BLaER1 treated with 17β-estradiol and CSF1 and Interleukin-3, amounts not matched to agents 10 nM and 100 nM (cell line): Measurements from ENCODE around the gene NCOA1.

ENCODE experiments used
- H3K27ac ChIP-seq, 11 experiments: shearing (Covaris generic); formaldehyde crosslinking; 2 replicates each; pipeline ENCODE4 v1.8.1; 2022
- H3K27me3 ChIP-seq, 11 experiments: shearing (Covaris generic); formaldehyde crosslinking; 2 replicates each; pipeline ENCODE4 v1.8.1; 2022
- H3K36me3 ChIP-seq, 11 experiments: shearing (Covaris generic); formaldehyde crosslinking; 2 replicates each; pipeline ENCODE4 v1.8.1; 2022
- H3K4me1 ChIP-seq, 10 experiments: shearing (Covaris generic); formaldehyde crosslinking; 2 replicates each; pipeline ENCODE4 v1.8.1; 2022
- H3K4me2 ChIP-seq, 11 experiments: shearing (Covaris generic); formaldehyde crosslinking; 2 replicates each; pipeline ENCODE4 v1.8.1; 2022
- H3K4me3 ChIP-seq, 10 experiments: shearing (Covaris generic); formaldehyde crosslinking; 2 replicates each; pipeline ENCODE4 v1.8.1; 2022
- H3K9ac ChIP-seq, 11 experiments: shearing (Covaris generic); formaldehyde crosslinking; 2 replicates each; pipeline ENCODE4 v1.8.1; 2022
- H3K9me3 ChIP-seq, 11 experiments: shearing (Covaris generic); formaldehyde crosslinking; replicated peaks in 1 of 11; 2 replicates each; pipeline ENCODE4 v1.8.1; 2022
- H4K20me1 ChIP-seq, 11 experiments: shearing (Covaris generic); formaldehyde crosslinking; 2 replicates each; pipeline ENCODE4 v1.8.1; 2022
- Cebpa-rat ChIP-seq, 11 experiments: shearing (Covaris generic); IDR thresholded peaks; 2 replicates each; pipeline ENCODE4 v1.8.1; 2022

NCOA1 gene

GRCh38 chr2:24722141-24722790 lies 231.2 kb downstream of the NCOA1 start:
- no peak overlapping the region for H3K4me3 ChIP-seq
- 0 out of 22 replicates have a peak, but pooled peaks cover 0 to 10% (median 0%) of the 10 kb centered on the region in 11 experiments for H4K20me1 ChIP-seq
- no peak for TF ChIP-seq Cebpa-rat (IDR thresholded peaks at IDR 0.05)
- H3K36me3 ChIP-seq = peaks cover 5 to 59% (median 11%) of the 10 kb centered on the region in 11 experiments; a peak in 18 of 22 replicates
- no peaks in the 10 kb centered on the region for H3K9me3 ChIP-seq
- no peak overlapping the region for H3K27ac ChIP-seq
- H3K4me1 ChIP-seq = no peaks in the 10 kb centered on the region
- no peaks in the 10 kb centered on the region for H3K27me3 ChIP-seq
- H3K4me2 ChIP-seq = no peak overlapping the region
- H3K9ac ChIP-seq = no peak overlapping the region

GRCh38 chr2:24723191-24723590 lies 232.1 kb downstream of the NCOA1 start:
- no peak overlapping the region for H3K27ac ChIP-seq
- TF ChIP-seq Cebpa-rat (IDR thresholded peaks at IDR 0.05) = no peak
- H3K9ac ChIP-seq = no peak overlapping the region
- 0 out of 22 replicates have a peak, but pooled peaks cover 0 to 10% (median 0%) of the 10 kb centered on the region in 11 experiments for H4K20me1 ChIP-seq
- H3K4me2 ChIP-seq = no peak overlapping the region
- H3K36me3 ChIP-seq = peaks cover under 1 to 56% (median 5%) of the 10 kb centered on the region in 11 experiments; a peak in 15 of 22 replicates
- H3K4me1 ChIP-seq = no peaks in the 10 kb centered on the region
- no peak overlapping the region for H3K4me3 ChIP-seq
- no peaks in the 10 kb centered on the region for H3K27me3 ChIP-seq
- H3K9me3 ChIP-seq = no peaks in the 10 kb centered on the region

GRCh38 chr2:24723665-24724064 lies 232.6 kb downstream of the NCOA1 start:
- Histone ChIP-seq H3K27ac (no peak overlapping the region), H3K4me2 (no peak overlapping the region), H3K4me3 (no peak overlapping the region)

GRCh38 chr2:24724111-24724775 lies 233.2 kb downstream of the NCOA1 start:
- peaks cover 1 to 57% (median 12%) of the 10 kb centered on the region in 11 experiments; a peak in 18 of 22 replicates for H3K36me3 ChIP-seq
- H4K20me1 ChIP-seq = 0 out of 22 replicates have a peak, but pooled peaks cover 0 to 10% (median 0%) of the 10 kb centered on the region in 11 experiments
- TF ChIP-seq Cebpa-rat (IDR thresholded peaks at IDR 0.05) = no peak
- H3K9ac ChIP-seq = no peak overlapping the region
- no peak overlapping the region for H3K4me2 ChIP-seq
- H3K27ac ChIP-seq = no peak overlapping the region
- no peaks in the 10 kb centered on the region for H3K9me3 ChIP-seq
- H3K4me3 ChIP-seq = no peak overlapping the region
- H3K27me3 ChIP-seq = no peaks in the 10 kb centered on the region
- H3K4me1 ChIP-seq = no peaks in the 10 kb centered on the region

More at GRCh38 chr2:24723665-24724064, 232.6 kb downstream of the NCOA1 start:
- TF ChIP-seq Cebpa-rat (IDR thresholded peaks at IDR 0.05) = no peak
- Histone ChIP-seq H3K9ac (no peak overlapping the region), H3K4me1 (no peaks in the 10 kb centered on the region), H3K36me3 (peaks cover 0 to 56% (median 7%) of the 10 kb centered on the region in 11 experiments; a peak in 11 of 22 replicates), H3K27me3 (no peaks in the 10 kb centered on the region), H4K20me1 (0 out of 22 replicates have a peak, but pooled peaks cover 0 to 10% (median 0%) of the 10 kb centered on the region in 11 experiments), H3K9me3 (no peaks in the 10 kb centered on the region)

- H3K27ac ChIP-seq = no peak overlapping the region
- no peak for TF ChIP-seq Cebpa-rat (IDR thresholded peaks at IDR 0.05)
- H3K9me3 ChIP-seq = no peaks in the 10 kb centered on the region
- H3K27me3 ChIP-seq = no peaks in the 10 kb centered on the region
- H3K36me3 ChIP-seq = peaks cover 9 to 57% (median 21%) of the 10 kb centered on the region in 11 experiments
- H4K20me1 ChIP-seq = 0 out of 22 replicates have a peak, but pooled peaks cover 0 to 10% (median 0%) of the 10 kb centered on the region in 11 experiments
- H3K9ac ChIP-seq = no peak overlapping the region
- H3K4me2 ChIP-seq = no peak overlapping the region
- H3K4me3 ChIP-seq = no peak overlapping the region
- H3K4me1 ChIP-seq = peaks cover 5 to 15% (median 7%) of the 10 kb centered on the region in 10 experiments; a peak in 15 of 20 replicates
Observed at GRCh38 chr2:24725956-24726355, 234.9 kb downstream of the NCOA1 start.

- Histone ChIP-seq H3K27me3 (no peaks in the 10 kb centered on the region), H4K20me1 (no peaks in the 10 kb centered on the region), H3K27ac (no peak overlapping the region), H3K9ac (no peak overlapping the region), H3K36me3 (peaks cover 9 to 86% (median 26%) of the 10 kb centered on the region in 11 experiments), H3K4me3 (no peak overlapping the region), H3K4me1 (peaks cover 5 to 19% (median 10%) of the 10 kb centered on the region in 10 experiments; a peak in 15 of 20 replicates), H3K4me2 (peak overlapping the region in 10 of 11 experiments; percentile 2 to 57 (median 27); a peak in 13 of 22 replicates), H3K9me3 (no peaks in the 10 kb centered on the region)
- TF ChIP-seq Cebpa-rat (IDR thresholded peaks at IDR 0.05) = no peak
Observed at GRCh38 chr2:24730481-24730880, 239.4 kb downstream of the NCOA1 start.

GRCh38 chr2:24731040-24731439 lies 240.0 kb downstream of the NCOA1 start:
- Histone ChIP-seq H3K9me3 (no peaks in the 10 kb centered on the region), H3K27ac (no peak overlapping the region), H3K36me3 (peaks cover 9 to 92% (median 26%) of the 10 kb centered on the region in 11 experiments), H3K9ac (no peak overlapping the region), H3K27me3 (no peaks in the 10 kb centered on the region), H3K4me3 (no peak overlapping the region), H3K4me1 (peaks cover 5 to 19% (median 10%) of the 10 kb centered on the region in 10 experiments; a peak in 15 of 20 replicates), H3K4me2 (peak overlapping the region in 10 of 11 experiments; percentile 2 to 57 (median 27); a peak in 11 of 22 replicates), H4K20me1 (no peaks in the 10 kb centered on the region)
- TF ChIP-seq Cebpa-rat (IDR thresholded peaks at IDR 0.05) = no peak

GRCh38 chr2:24731923-24732322 lies 240.9 kb downstream of the NCOA1 start:
- Histone ChIP-seq H3K4me1 (peaks cover 5 to 19% (median 10%) of the 10 kb centered on the region in 10 experiments; a peak in 15 of 20 replicates), H3K9me3 (no peaks in the 10 kb centered on the region), H4K20me1 (no peaks in the 10 kb centered on the region), H3K27ac (no peak overlapping the region), H3K27me3 (no peaks in the 10 kb centered on the region), H3K9ac (no peak overlapping the region), H3K4me2 (no peak overlapping the region), H3K36me3 (peaks cover 9 to 94% (median 26%) of the 10 kb centered on the region in 11 experiments), H3K4me3 (no peak overlapping the region)
- no peak for TF ChIP-seq Cebpa-rat (IDR thresholded peaks at IDR 0.05)

GRCh38 chr2:24734741-24735140 lies 243.7 kb downstream of the NCOA1 start:
- Histone ChIP-seq H4K20me1 (no peaks in the 10 kb centered on the region; a peak in 1 of 22 replicates), H3K4me2 (no peak overlapping the region), H3K9ac (no peak overlapping the region), H3K27ac (no peak overlapping the region), H3K4me1 (peaks cover 5 to 16% (median 10%) of the 10 kb centered on the region in 10 experiments; a peak in 15 of 20 replicates), H3K9me3 (no peaks in the 10 kb centered on the region), H3K27me3 (no peaks in the 10 kb centered on the region), H3K36me3 (peaks cover 3 to 90% (median 10%) of the 10 kb centered on the region in 11 experiments), H3K4me3 (no peak overlapping the region)
- no peak for TF ChIP-seq Cebpa-rat (IDR thresholded peaks at IDR 0.05)
